HG03432 (cell line): ENCODE results near the gene FAM24B.
"Not testable (repeated sequence)": the region's sequence is repeated elsewhere in the genome, so short reads cannot be mapped to it uniquely, and the experiment has no call there.

ENCODE experiments used
- ATAC-seq: cut with Tn5 transposase; IDR thresholded peaks from one replicate; pipeline ENCODE4 v1.9.1; 2021; ENCODE audit warnings: mild to moderate bottlenecking, moderate library complexity; ENCODE audit not compliant: unreplicated experiment

Gene FAM24B

DNA sequence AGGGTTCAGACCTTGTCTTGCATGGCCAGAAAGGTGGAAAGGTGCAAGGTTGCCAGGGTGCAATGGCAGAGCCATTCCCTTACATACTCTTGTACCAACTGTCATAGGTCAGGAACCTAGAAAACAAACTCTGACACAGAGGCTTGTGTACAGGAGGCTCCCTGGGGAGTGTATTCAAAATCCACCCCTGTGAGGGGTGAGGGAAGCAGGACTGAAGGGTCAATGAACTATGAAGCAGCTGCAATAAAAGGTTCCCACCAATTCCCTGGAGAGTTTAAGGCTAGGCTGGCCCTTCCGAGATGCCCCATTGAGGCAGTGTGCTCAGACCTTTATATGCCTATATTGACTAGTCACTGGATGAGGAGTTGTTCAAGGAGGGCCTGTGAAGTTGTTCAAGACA lies 19.9 kb downstream of the FAM24B start:
- no peak for ATAC-seq

DNA sequence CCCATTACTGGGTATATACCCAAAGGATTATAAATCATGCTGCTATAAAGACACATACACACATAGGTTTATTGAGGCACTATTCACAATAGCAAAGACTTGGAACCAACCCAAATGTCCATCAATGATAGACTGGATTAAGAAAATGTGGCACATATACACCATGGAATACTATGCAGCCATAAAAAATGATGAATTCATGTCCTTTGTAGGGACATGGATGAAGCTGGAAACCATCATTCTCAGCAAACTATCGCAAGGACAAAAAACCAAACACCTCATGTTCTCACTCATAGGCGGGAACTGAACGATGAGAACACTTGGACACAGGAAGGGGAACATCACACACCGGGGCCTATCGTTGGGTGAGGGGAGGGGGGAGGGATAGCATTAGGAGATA lies 21.3 kb downstream of the FAM24B start:
- not testable (repeated sequence) for ATAC-seq

DNA sequence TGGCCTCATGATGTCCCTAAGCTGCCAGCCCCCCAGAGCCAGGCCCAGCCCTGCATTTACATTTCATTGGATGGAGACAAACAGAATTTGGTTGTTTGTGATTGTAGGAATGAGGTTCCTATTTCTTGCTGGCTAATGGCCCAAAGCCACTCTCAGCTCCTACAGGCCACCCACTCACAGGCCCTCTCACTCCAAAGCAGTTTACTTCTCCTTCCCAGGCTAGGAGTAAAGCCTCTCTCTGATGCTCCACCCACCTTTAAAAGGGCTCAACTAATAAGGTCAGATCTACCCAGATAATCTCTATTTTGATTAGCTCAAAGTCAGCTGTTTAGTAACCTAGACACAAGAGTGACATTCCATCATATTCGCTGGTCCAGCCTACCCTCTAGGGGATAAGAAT lies 22.5 kb downstream of the FAM24B start:
- ATAC-seq: no peak

GRCh38 chr10:122855745-122856144 lies 23.6 kb downstream of the FAM24B start:
- no peak for ATAC-seq

- ATAC-seq: no peak
Measured at GRCh38 chr10:122854648-122855047, 24.7 kb downstream of the FAM24B start.

DNA sequence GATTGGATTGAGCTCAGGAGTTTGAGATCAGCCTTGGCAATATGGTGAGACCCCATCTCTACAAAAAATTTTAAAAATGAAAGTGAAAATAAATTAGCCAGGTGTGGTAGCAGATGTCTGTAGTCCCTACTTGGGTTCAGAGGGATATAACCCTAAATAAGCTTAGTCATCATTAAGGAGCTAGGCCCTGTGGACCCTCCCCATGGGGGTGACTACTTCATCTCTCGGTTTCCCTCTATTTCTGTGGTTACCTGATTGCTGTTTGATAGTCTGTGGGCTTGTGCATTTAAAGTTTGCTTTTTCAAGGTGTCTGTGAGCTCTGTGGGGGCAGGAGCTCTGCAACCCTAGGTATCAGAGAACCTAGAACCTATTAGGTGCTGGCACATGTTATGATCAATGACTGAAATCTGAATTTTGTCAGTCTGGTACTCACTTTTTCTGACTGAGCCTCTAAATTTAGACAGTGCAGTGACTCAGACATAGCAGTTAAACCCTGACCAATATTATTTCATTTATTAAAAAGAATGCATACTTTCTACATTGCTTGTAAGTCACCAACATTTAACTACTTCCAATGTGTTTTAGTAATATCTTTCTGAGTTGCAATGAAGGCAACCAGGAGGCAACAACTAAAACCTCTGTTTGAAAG lies 25.6 kb downstream of the FAM24B start:
- ATAC-seq: no peak

GRCh38 chr10:122852261-122852660 lies 27.1 kb downstream of the FAM24B start:
- no peak for ATAC-seq

GRCh38 chr10:122850705-122851640 lies 28.4 kb downstream of the FAM24B start:
- ATAC-seq: no peak

- no peak for ATAC-seq
Measured at GRCh38 chr10:122849900-122850605, 29.3 kb downstream of the FAM24B start.

GRCh38 chr10:122849090-122849489 lies 30.3 kb downstream of the FAM24B start:
- no peak for ATAC-seq

DNA sequence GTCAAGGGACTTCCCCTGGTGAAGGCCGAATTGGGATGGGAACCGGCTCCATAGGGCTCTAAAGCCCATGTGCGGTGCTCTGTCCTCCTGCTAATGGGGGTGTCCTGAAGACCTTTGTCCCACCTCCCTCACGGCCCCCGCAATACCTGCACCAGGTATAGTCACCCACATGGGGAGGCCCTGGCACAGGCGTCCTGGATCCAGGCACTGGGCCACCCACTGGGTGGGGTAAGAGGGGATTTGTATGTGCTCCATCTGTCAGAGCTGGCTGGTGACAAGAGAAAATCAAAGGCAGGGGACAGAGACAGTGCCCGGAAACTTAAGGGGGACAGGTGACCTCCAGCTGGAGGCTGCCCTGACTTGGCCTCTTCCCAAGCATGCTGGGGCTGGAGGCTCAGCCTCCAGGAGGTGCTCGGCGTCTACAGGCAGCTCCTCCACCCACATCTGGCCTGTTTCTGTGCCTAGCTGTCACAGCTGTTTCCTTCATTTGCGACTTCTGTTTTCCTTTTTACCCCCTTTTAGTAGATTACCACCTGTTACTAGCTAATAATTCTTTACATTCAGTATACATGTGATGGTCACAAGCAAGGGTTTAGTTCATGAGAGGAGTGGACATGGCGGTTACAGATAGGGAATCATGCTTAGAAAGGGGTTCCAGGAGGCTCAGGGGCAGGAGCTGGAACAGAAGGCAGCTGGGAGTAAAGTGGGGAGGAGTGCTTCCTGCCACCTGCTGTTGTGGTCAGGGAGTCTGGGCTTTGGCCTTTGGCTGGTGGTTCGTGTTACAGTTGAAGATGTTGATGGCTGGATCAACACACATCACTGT lies 31.4 kb downstream of the FAM24B start:
- ATAC-seq: no peak

DNA sequence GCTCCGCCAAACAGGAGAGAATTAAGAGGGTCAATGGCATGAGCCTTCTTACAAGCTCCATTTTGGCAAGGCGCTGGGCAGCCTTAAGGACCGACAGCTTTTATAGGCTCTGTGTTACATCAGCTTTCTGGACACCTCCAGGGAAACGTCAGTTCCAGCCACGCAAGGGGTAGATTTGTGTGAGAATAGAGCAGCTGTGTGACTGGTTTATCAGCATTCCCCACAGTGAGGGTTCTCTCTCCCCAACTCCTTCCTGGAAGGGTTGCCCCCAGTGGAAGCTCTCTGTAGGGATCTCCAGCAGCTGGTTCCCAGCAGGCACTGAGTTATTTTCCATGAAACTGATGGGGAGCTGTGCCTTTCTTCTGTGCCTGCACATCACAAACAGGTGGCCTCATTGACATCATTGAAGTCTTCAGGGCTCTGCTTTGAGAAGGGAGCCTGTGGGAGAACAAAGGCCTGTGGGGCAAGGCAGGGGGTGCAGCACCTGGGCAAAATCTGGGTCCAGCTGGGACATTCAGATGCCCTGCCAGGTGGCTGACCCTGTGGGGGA lies 33.5 kb downstream of the FAM24B start, which contains the start of gene CUZD1:
CUZD1 (minus strand) TSS at position 75 of the 550 bp plus-strand sequence; CDS start at position 61, 14 bp downstream.
- no peak for ATAC-seq

DNA sequence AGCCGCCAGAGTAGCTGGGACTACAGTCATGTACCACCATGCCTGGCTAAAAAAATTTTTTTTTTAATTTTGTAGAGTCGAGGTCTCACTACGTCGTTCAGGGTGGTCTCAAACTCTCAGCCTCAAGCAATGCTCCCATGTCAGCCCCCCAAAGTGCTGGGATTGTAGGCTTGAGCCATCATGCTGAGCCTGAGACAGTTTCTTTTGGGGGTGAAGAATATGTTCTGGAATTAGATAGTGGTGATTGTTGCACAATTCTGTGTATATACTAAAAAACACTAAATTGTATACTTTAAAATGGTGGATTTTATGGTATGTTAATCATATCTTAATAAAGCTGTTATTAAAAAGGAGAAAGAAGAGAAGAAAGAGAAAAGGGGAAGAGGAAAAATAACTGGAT lies 35.2 kb downstream of the FAM24B start:
- ATAC-seq: no peak

DNA sequence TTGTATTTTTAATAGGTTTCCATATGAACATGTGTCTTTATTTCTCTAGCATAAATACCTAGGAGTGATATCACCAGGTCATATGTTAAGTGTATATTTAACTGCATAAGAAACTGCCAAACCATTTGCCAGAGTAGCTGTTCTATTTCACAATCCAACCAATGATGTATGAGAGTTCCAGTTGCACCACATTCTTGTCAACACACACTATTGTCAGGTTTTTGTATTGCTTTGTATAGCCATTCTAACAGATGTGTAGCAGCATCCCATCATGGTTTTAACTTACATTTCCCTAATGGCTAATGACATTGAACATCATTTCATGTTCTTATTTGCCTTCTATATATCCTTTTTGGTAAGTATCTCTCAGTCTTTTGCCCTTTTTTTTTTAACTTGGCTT lies 37.8 kb downstream of the FAM24B start:
- no peak for ATAC-seq

DNA sequence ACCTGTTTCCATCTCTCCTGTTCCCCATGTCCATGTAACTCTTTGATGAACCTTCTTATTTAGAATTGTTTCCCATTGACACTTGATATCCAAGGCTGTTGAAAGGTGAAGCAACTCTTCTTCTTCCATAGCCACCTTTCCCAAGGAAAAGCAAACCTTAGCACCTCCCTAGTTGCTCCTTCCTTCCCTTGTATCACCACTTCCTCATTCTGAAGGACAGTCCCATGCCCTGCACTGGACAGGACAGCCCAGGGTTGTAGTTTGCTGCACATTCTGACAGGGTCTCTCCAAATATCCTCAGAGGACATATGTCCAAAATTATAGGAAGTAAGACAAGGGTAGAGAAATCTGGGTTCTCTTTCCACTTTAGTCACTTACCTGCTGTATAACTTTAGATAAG lies 39.9 kb downstream of the FAM24B start:
- ATAC-seq: no peak

GRCh38 chr10:122838880-122839279 lies 40.5 kb downstream of the FAM24B start:
- ATAC-seq: no peak

DNA sequence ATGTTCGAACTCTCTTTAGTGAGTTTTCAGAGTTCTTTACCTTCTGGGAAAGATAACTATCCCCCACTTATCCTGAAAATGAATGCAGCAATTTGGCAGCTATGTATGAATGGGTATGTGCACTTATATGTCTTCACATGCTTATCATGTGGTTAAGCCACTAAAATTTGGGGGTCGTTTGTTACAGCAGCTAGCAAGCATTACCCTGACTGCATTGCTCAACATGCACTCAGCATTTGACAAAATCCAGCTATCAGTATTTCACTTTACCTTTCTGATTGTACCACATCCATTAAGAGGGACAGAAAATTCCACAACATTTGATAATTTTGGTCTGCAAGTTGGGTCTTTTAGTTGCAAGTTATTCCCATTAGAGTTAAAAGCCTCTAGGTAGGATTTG lies 43.5 kb downstream of the FAM24B start:
- ATAC-seq: no peak

DNA sequence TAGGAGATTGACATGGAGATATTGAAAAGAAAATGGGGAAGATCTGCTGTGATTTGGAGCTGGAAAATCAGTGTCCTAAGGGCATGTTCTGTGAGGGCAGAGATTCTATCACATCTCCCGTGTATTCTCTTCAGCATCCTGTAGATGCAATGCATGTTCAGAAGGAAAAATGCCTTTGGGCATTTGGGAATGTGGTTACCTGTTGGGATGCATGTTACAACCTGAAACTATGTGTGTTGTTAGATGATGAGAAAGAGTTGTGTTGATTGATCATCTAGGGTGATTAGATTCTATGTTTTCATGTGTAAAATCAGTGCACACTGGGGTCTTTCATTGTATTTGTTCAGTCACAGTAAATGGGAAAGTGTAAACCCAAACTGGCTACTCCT lies 48.4 kb downstream of the FAM24B start:
- no peak for ATAC-seq

GRCh38 chr10:122830273-122830964 lies 49.0 kb downstream of the FAM24B start:
- ATAC-seq: no peak

DNA sequence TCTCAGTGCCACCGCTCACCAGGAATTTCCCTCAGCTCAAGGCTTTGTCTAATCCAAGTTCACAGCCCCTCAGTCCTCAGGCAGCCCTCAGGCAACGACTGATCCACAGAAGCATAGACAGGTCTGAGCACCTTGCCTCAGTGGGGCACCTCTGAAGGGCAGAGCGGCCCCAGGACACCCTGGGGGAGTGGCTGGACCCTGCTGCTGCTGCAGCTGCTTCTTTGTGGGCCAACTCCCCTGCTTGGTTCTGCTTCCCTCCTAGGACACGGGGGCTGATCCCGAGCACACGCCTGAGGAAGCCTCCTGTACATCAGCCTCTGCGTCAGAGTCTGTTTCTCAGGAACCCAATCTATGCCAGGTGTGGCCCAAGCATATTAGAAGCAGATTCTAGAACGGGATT lies 49.9 kb downstream of the FAM24B start:
- ATAC-seq: no peak
